MM.1S (cell line): ENCODE results near the gene GADD45GIP1.

Experiments
- CTCF ChIP-seq: fragments of 300-600 bp; sonication (generic); IDR thresholded peaks from 2 replicates; pipeline ENCODE4 v1.5.1; 2016; ENCODE audit warnings: antibody characterized with exemption, low read length, mixed read lengths
- EZH2 ChIP-seq: fragments of 300-600 bp; sonication (generic); optimal IDR thresholded peaks from 2 replicates; pipeline ENCODE3; 2017; ENCODE audit warnings: low read depth, mild to moderate bottlenecking, antibody characterized with exemption, low read length, mixed read lengths
- EZH2phosphoT487 ChIP-seq: fragments of 300-600 bp; sonication (generic); IDR thresholded peaks from 2 replicates; pipeline ENCODE4 v1.6.1; 2018; ENCODE audit warnings: antibody characterized with exemption, low read length

DNA sequence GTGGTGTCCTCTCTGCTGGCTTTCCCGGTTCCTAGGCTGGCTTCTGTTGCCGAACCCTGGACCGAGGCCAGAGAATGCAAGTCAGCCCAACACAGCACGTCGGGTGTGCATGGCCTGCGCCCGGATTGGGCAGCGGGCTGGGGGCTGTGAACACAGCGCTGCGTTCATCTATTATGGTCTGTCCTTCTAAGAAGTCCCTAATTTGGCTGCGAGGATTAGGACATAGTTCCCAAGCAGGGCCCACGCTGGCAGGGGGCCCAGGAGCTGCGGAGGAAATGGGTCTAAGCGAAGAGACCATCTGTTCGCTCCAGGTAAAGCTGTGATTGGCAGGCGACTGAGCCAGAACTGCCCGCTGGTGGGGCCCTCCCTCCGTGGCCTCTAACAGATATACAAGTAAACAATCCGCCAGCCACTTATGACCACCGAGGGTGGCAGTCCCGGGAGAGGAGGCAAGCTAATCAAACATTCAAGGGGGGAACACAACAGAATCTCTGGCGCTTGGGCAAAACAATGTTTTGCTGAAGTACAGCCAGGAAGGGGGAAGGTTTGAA is 43.9 kb downstream of the GADD45GIP1 start:
- no peak for TF ChIP-seq EZH2phosphoT487
- no peak for TF ChIP-seq CTCF
- no peak for TF ChIP-seq EZH2
